HG03060 (cell line): ENCODE data around the gene FUT2.
"Not testable (repeated sequence)": the region's sequence is repeated elsewhere in the genome, so short reads cannot be mapped to it uniquely, and the experiment has no call there.

Experiments
- ATAC-seq: cut with Tn5 transposase; IDR thresholded peaks from one replicate; pipeline ENCODE4 v1.9.1; 2021; ENCODE audit warnings: low read depth, moderate number of reproducible peaks; ENCODE audit not compliant: unreplicated experiment

Gene FUT2

DNA sequence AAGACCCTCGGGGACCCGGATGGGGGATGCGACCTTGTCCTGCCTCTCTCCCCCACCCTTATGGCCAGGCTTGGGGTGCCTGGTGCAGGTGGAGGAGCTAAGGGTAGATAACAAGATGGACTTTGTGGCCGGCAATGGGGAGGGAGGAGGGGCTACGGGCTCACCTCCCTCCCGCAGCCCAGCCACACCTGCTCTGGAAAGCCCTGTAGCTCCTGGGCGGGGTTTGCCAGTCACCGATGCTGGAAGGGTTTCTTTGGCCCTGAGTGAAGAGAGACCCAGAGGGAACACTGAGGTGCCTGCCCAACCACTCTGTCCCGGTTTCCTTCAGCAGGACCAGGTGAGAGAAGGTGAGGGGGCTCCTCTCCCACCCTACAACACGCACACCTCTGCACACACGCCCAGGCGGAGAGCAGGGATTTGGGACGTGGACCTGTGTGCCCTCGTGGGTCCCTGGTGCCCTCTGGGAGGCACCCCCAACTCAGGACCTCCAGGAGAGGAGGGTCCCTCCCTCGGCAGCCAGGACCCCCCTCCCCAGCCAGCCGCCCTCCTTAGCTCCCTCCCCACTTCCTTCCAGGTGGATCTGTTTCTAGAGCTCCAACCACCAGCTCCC, at the start of gene FUT2:
Gene FUT2, plus strand, starts transcription at position 229 of the 610 bp plus-strand sequence. CDS start 6,986 bp downstream, outside the sequence.
- no peak for ATAC-seq

DNA sequence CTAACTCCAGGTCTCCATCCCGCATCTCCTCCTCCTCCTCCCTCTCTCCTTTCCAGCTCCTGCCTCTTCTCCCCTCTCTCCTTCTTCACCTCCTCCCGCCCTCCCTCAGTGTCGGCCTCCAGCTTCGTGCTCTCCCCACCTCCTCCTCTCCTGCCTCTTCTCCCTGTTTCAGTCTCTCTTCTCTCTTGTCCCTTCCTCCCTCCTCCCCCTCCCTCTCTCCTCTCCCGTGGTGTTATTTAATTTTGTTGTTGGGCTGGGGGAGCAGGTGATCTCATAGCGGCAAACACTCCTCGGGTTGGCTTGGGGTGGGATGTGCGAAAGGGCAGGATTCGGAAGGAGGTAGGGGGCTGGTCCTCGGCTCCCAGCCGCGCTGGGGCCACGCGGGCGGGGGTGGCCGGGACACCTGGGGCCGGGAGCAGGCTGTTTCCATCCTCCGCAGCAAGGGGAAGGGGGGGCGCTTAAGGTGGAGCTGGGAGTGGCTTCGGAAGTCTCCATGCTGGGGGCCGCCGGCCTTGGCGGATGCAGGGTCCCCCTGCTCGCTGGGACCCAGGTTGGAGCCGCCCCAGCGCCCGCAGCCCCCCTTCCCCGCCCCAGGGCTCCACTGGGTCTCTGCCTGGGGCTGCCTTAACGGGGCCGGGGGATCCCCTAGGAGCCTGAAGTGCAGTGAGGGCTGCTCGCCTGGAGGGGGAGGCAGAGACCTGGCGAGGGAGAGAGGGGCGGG, 49.6 kb upstream of the FUT2 start, which contains the start of gene CA11:
Gene CA11, minus strand, starts transcription at position 187 of the 721 bp plus-strand sequence. CDS start 555 bp downstream, outside the sequence.
- ATAC-seq, result no peak

DNA sequence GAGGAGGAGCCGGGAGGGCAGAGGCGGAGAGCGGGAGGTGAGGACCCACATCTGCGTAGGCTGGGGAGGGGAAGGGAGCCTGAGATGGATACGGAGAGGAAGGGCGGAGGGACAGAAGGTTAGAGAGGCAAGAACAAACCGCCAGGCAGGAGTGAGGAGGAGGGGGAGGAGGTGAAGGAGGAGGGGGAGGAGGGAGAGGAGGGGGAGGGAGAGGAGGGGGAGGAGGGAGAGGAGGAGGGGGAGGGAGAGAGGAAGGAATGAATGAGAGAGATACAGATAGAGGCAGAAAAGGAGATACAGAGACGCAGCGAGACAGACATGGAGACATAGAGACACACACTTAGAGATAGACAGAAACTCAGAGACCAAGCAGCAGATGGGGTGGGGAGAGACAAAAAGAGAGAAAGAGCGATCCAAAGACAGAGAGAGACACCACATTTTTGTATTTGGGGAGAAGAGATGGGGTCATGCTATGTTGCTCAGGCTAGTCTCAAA, 49.0 kb upstream of the FUT2 start:
- no peak for ATAC-seq

DNA sequence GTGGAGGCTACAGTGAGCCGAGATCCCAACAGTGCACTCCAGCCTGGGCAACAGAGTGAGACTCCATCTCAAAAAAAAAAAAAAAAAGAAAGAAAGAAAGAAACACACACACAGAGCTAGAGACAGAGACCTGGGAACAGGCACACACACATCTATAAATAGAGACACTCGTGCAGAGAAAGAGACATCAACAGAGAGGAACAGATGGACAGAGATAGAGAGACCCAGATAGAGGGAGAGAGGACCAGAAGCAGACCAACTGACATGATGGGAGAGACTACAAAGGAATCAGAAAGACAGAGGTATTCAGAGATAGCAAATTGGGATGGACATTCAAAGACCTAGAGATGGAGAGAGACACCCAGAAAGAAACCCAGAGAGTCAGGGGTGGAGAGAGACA, 47.6 kb upstream of the FUT2 start:
- no peak for ATAC-seq

DNA sequence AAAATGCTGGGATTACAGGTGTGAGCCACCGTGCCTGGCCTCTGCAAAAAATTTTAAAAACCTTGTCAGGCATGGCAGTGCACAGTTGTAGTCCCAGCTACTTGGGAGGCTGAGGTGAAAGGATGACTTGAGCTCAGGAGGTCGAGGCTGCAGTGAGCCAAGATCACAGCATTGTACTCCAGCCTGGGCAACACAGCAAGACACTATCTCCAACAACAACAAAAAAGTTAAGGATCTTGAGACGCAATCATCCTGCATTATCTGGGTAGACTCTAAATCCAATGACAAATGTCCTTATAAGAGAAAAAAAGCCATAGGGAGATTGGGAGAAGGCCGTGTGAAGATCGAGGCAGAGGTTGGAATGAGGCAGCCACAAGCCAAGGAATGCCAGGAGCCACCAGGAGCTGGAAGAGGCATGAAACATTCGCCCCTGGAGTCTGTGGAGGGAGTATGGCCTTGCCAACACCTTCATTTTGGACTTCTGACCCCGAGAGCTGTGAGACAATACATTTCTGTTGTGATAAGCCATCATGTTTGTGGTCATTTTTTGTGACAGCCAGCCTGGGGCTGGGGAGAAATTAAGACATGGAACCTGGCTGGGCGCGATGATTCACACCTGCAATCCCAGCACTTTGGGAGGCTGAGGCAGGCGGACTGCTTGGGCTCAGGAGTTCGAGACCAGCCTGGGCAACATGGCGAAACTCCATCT, 44.6 kb upstream of the FUT2 start:
- ATAC-seq, result no peak

GRCh38 chr19:48651683-48652048, 44.1 kb upstream of the FUT2 start:
- no peak for ATAC-seq

- no peak for ATAC-seq
These were observed 41.3 kb upstream of the FUT2 start for GRCh38 chr19:48654299-48655059.

DNA sequence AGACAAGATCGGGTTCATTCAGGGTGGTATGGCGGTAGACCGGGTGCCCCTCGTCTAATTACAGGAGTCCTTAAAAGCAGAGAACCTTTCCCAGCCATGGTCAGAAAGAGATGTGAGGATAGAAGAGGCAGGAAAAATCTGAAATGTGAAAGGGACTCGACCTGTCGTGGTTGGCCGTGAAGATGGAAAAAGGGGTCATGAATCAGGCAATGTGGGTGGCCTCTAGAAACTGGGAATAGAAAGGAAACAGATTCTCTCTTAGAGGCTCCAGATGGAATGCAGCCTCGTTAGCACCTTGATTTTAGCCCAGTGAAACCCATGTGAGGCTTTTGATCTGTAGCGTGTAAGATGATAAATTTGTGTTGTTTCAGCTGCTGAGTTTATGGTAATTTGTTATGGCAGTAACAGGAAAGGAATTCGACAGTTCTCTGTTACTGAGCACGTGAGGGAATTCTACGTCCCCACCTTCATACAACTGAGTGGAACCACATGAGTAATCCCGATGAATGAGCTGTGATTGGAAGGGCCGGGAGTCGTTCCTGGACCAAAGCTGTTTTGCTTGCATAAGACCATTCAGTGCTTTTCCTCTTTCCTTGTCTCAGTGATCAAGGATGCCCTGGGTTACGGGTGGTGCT, 38.8 kb upstream of the FUT2 start:
- ATAC-seq, result no peak

DNA sequence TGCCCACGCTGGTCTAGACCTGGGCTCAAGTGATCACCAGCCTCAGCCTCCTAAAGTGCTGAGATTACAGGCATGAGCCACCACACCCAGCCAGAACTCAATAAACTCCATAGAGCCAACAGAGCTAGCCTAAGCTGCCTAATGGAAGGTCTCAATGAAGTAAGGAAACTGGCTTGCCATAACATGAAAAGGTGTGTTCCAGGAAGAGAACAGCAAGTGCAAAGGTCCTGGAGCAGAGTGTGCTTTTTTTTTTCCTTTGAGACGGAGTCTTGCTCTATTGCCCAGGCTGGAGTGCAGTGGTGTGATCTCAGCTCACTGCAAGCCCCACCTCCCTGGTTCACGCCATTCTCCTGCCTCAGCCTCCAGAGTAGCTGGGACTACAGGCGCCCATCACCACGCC, 37.9 kb upstream of the FUT2 start:
- ATAC-seq, result not testable (repeated sequence)

- no peak for ATAC-seq
These were observed 37.3 kb upstream of the FUT2 start for GRCh38 chr19:48658483-48658882.

DNA sequence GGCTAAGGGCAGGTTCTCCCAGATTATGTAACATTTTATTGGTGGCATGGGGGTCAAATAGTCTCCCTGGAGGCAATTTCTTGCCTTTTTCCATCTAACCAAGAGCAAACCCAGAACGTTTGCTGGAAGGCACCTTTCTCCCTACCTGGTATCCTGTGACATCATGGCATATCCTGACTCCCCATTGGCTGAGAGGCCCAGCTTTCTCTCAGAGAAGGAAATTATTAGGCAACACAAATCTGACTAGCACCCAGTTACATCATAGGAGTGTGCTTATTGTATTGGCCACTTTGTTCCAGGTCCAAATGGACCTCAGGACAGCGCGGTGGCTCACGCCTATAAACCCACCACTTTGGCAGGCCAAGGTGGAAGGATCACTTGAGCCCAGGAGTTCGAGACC, 36.0 kb upstream of the FUT2 start:
- no peak for ATAC-seq

- peak; percentile 49 for ATAC-seq
These were observed 34.7 kb upstream of the FUT2 start for GRCh38 chr19:48660852-48661710.

- no peak for ATAC-seq
These were observed 34.1 kb upstream of the FUT2 start for GRCh38 chr19:48661711-48662090.

- ATAC-seq, result no peak
These were observed 32.1 kb upstream of the FUT2 start for GRCh38 chr19:48663667-48664066.

DNA sequence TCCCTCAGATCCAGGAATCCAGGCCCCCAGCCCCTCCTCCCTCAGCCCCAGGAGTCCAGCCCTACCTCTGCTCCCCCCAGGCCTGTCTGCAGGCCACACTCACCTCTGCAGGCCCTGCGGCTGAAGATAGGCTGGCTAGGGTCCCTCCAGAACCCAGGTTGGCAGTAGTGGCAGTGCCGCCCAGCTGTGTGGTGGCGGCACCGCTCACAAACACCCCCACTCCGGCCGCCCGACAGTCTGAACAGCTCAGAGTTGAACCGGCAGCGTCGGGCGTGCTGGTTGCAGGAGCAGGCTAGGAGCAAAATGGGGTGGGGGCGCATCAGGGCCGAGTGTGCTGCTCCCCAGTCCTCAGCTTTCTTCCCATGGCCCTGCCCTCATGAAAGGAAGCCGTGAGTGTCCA, 31.3 kb upstream of the FUT2 start:
- no peak for ATAC-seq

GRCh38 chr19:48665786-48666185, 30.0 kb upstream of the FUT2 start:
- no peak for ATAC-seq

DNA sequence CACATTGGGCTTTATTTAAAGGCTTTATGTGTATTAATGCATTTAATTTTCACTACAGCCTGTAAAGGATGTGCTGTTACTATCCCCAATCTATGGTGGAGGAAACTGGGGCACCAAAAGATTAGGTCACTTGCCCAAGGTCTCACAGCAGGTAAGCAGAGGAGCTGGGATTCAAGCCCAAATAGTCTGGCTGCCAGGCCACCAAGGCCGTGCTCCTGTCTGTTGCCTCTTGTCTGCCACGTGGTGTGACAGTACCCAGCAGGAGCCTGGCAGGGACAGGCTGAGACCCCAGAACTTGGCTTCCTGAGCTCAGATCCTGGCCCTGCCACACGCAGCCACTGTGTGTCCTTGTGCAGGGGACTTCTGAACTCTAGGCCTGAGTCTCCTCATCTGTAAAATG, 27.4 kb upstream of the FUT2 start:
- ATAC-seq, result no peak

- no peak for ATAC-seq
These were observed 27.0 kb upstream of the FUT2 start for GRCh38 chr19:48668761-48669160.

DNA sequence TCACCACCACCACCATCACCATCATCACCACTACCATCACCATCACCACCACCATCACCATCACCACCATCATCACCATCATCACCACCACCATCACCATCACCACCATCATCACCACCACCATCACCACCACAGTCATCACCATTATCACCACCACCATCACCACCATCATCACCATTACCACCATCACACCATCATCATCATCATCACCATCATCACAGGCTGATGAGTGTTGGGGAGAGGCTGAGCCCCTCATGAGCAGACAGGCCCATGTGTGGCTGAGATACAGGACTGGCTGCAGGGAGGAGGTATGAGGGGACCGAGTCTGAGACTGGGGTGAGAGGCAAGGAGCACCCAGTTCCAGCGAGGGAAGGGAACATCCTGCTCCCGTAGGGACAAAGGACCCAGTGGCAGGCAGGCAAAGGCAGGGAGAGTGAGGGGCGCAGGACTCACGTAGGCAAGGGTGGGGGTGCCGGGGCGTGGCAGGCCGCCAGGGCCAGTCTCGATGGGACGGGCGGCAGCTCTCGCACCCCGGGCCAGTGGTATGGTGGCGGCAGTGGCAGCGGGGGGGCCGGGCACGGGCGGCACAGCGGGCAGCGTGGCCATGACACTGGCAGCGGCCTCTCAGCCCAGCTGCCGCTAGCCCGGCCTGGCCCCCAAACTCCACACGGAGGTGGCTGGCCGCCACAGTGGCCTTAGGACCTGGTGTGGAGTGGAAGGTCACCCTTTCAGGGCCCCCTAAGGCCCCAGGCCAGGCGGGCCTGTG, 25.7 kb upstream of the FUT2 start:
- no peak for ATAC-seq
